Esophagus muscularis mucosa (tissue), 4 donors: ENCODE measurements around the gene HERC3. TPM values are rescaled to one million over a fixed set of nuclear protein-coding genes. Genes with fewer than 3 reads are reported as not detected.

ENCODE experiments used
- DNase-seq: peaks from one replicate; pipeline ENCODE4 v3.0.0-alpha.2; 2017; ENCODE audit errors: extremely low spot score
- H3K27ac ChIP-seq, 4 donors: fragments of 200-600 bp; sonication (generic); replicated peaks in 1 of 4; 1 replicate in 3 of 4; 2 replicates in 1 of 4; pipeline ENCODE4 v1.5.1; 2016 to 2019; ENCODE audit warnings: mild to moderate bottlenecking in 1 of 4
- H3K27me3 ChIP-seq, 4 donors: fragments of 200-600 bp; sonication (generic); one replicate each; pipeline versions ENCODE4 v1.5.1 to v1.6.0; 2016 to 2019
- H3K36me3 ChIP-seq, 4 donors: fragments of 200-600 bp; sonication (generic); one replicate each; pipeline ENCODE4 v1.5.1; 2016 to 2019
- H3K4me1 ChIP-seq, 4 donors: fragments of 200-600 bp; sonication (generic); one replicate each; pipeline ENCODE4 v1.5.1; 2016 to 2019
- H3K4me3 ChIP-seq, 4 donors: fragments of 200-600 bp; sonication (generic); 1 replicate in 2 of 4; 2 replicates in 2 of 4; pipeline ENCODE4 v1.5.1; 2016 to 2019; ENCODE audit warnings: mild to moderate bottlenecking in 4 of 4, moderate library complexity in 1 of 4
- H3K9me3 ChIP-seq, 4 donors: fragments of 200-600 bp; sonication (generic); 1 replicate in 3 of 4; 2 replicates in 1 of 4; pipeline ENCODE4 v1.5.1; 2016 to 2019
- CTCF ChIP-seq, 3 experiments: fragments of 200-600 bp in 2 of 3; fragments of 450-650 bp in 1 of 3; sonication (generic) in 2 of 3; IDR thresholded peaks; one replicate each; pipeline ENCODE4 v1.5.1; 2017 to 2019; ENCODE audit warnings: antibody characterized with exemption in 3 of 3, mild to moderate bottlenecking in 2 of 3, moderate library complexity in 1 of 3
- EP300 ChIP-seq: sonication (generic); formaldehyde crosslinking; IDR thresholded peaks from one replicate; pipeline ENCODE4 v1.6.1; 2017; ENCODE audit warnings: antibody characterized with exemption
- POLR2A ChIP-seq: fragments of 450-650 bp; IDR thresholded peaks from one replicate; pipeline ENCODE4 v1.6.1; 2017; ENCODE audit warnings: antibody characterized with exemption, moderate library complexity, mild to moderate bottlenecking, low read depth
- POLR2AphosphoS5 ChIP-seq, 2 donors: sonication (generic); formaldehyde crosslinking; IDR thresholded peaks; one replicate each; pipeline ENCODE4 v1.6.1; 2017; ENCODE audit warnings: antibody characterized with exemption in 2 of 2
- WGBS: methylation state at CpG from one replicate; pipeline ENCODE4 v1.1.5; 2018; 5-methylcytosine and 5-hydroxymethylcytosine counted together
- intact Hi-C: fragments of 100-400 bp; cut with DNase I; formaldehyde crosslinking; loops from one replicate; pipeline ENCODE4 v1.15.1; 2023
- small RNA-seq, 3 donors: library from RNA; depleted of rRNA; stranded (forward); fragments of <200 nt; gene quantifications; one replicate each; pipeline ENCODE3, GENCODE V24; 2016
- total RNA-seq, 4 donors: library from RNA; depleted of rRNA; stranded (reverse); fragments of >200 nt; gene quantifications; one replicate each; pipeline versions ENCODE4 v1.1.0 to v1.2.1, GENCODE V29; 2016

HERC3 gene
- total RNA-seq, 4 donors from 2014 or later: 39.8 to 58.2 (median 51.2) TPM

GRCh38 chr4:88757067-88757466 is 164.8 kb downstream of the HERC3 start:
- Histone ChIP-seq H3K4me3 (no peak overlapping the region), H3K9me3 (no peaks in the 10 kb centered on the region), H3K27ac (no peak overlapping the region), H3K27me3 (no peaks in the 10 kb centered on the region), H3K4me1 (peaks cover 0 to 16% (median 10%) of the 10 kb centered on the region in 4 donors), H3K36me3 (peaks cover 0 to 18% (median 9%) of the 10 kb centered on the region in 4 donors)
- intact Hi-C loops: no loop called here
- no peak for DNase-seq
- TF ChIP-seq EP300: no peak
- TF ChIP-seq POLR2A: no peak
- no peak for TF ChIP-seq POLR2AphosphoS5 (IDR thresholded peaks at IDR 0.05)
- TF ChIP-seq CTCF (IDR thresholded peaks at IDR 0.05): no peak

GRCh38 chr4:88757776-88758175 is 165.5 kb downstream of the HERC3 start:
- Histone ChIP-seq H3K9me3 (no peaks in the 10 kb centered on the region), H3K36me3 (peaks cover 0 to 17% (median 9%) of the 10 kb centered on the region in 4 donors), H3K4me3 (no peak overlapping the region), H3K27ac (no peak overlapping the region), H3K4me1 (peaks cover 0 to 16% (median 10%) of the 10 kb centered on the region in 4 donors), H3K27me3 (no peaks in the 10 kb centered on the region)
- intact Hi-C loops: no loop called here
- WGBS: 85% methylated on average over 6 of the region's 6 CpGs
- TF ChIP-seq POLR2AphosphoS5 (IDR thresholded peaks at IDR 0.05) (no peak), CTCF (IDR thresholded peaks at IDR 0.05) (no peak), EP300 (no peak), POLR2A (no peak)
- no peak for DNase-seq

Small RNA genes lying within 50 kb of the gene (small RNA-seq; reads per million reads assigned to genes)
- gene RF02115 (0 reads per million in 3 donors), gene RNU6-33P (0 reads per million in 3 donors)

Other genes starting within 250 kb of the HERC3 start
- 1 to 10 TPM; 3.8 to 5.2 (median 4.9) TPM for gene HERC6, start 213.6 kb upstream of the HERC3 start, total RNA-seq
- 1 to 10 TPM; 2.9 to 4.5 (median 3.9) TPM for gene HERC5, start 135.4 kb upstream of the HERC3 start, total RNA-seq
- 10 to 100 TPM; 65.2 to 95.9 (median 80.3) TPM for gene PYURF, start 68.7 kb upstream of the HERC3 start, total RNA-seq
- gene NAP1L5, start 105.3 kb downstream of the HERC3 start, total RNA-seq: 10 to 100 TPM in 1 of 4 donors, 1 to 10 TPM in 3; 5.7 to 10.1 (median 7.8) TPM